ENCODE data around the gene CYB5R4. TPM values are rescaled to one million over a fixed set of nuclear protein-coding genes. Genes with fewer than 3 reads are reported as not detected.

The CYB5R4 gene
- total and polyA plus RNA-seq, 2 donors (not counting 1 experiment from before 2014, with no cell fraction given) = 11.8 to 39.6 TPM

GRCh38 chr6:83962582-83962981 is 103.1 kb downstream of the CYB5R4 start:
- Histone ChIP-seq H3K9me3 (ENCODE audit: control extremely low read depth in 1 of 3, control insufficient read depth in 2 of 3, insufficient read depth in 1 of 3, low read length in 2 of 3) (peaks cover 3 to 25% (median 15%) of the 10 kb centered on the region in 3 donors), H3K79me2 (ENCODE audit: control insufficient read depth, insufficient read depth, low read length) (no peaks in the 10 kb centered on the region), H3K27ac (ENCODE audit: low read length in 2 of 2) (no peak overlapping the region), H3K4me3 (ENCODE audit: control extremely low read depth in 1 of 5, extremely low read depth in 1 of 5, insufficient read depth in 1 of 5, low read depth in 2 of 5, low read length in 4 of 5) (no peak overlapping the region), H3K36me3 (replicated peaks in 1 of 2; ENCODE audit: control extremely low read depth in 1 of 2, control insufficient read depth in 1 of 2, extremely low read depth in 1 of 2, insufficient read depth in 2 of 2, low read length in 1 of 2) (peaks cover 12 to 41% of the 10 kb centered on the region in 2 experiments), H3K4me1 (ENCODE audit: control insufficient read depth in 2 of 2, insufficient read depth in 2 of 2, low read length in 2 of 2) (no peaks in the 10 kb centered on the region), H3K4me2 (replicated peaks; ENCODE audit: low read depth, low read length, poor library complexity, severe bottlenecking) (no peak overlapping the region), H3K9ac (ENCODE audit: low read length) (no peak overlapping the region), H3K27me3 (replicated peaks in 1 of 4; ENCODE audit: control extremely low read depth in 1 of 4, control insufficient read depth in 3 of 4, insufficient read depth in 4 of 4, low read length in 3 of 4) (no peaks in the 10 kb centered on the region), H4K20me1 (ENCODE audit: control insufficient read depth, insufficient read depth, low read length, poor library complexity, severe bottlenecking) (no peaks in the 10 kb centered on the region), H2AFZ (ENCODE audit: insufficient read depth, low read depth, low read length, poor library complexity, severe bottlenecking) (no peak overlapping the region)
- H3K4me1 Mint-ChIP-seq = no peaks in the 10 kb centered on the region
- DNase-seq = no peak
- ATAC-seq (ENCODE audit: low read depth) = no peak
- H3K4me3 Mint-ChIP-seq = no peak overlapping the region
- TF ChIP-seq EZH2 (IDR thresholded peaks at IDR 0.05; ENCODE audit: borderline replicate concordance, insufficient read depth, low read depth, low read length, poor library complexity, severe bottlenecking) = no peak
- TF ChIP-seq CTCF (IDR thresholded peaks at IDR 0.05) = no peak
- ChIA-PET POLR2A (no interaction called here), CTCF (no interaction called here)
- H3K27me3 Mint-ChIP-seq = no peaks in the 10 kb centered on the region
- peaks cover 19% of the 10 kb centered on the region for H3K9me3 Mint-ChIP-seq (ENCODE audit: insufficient read depth)
- intact Hi-C loops (cut with micrococcal nuclease) = no loop called here
- H3K27ac Mint-ChIP-seq = no peak overlapping the region

- TF ChIP-seq CTCF (IDR thresholded peaks at IDR 0.05) = no peak
- no peak for TF ChIP-seq EZH2 (IDR thresholded peaks at IDR 0.05; ENCODE audit: borderline replicate concordance, insufficient read depth, low read depth, low read length, poor library complexity, severe bottlenecking)
- Mint-ChIP-seq H3K4me1 (no peaks in the 10 kb centered on the region), H3K27ac (no peak overlapping the region), H3K27me3 (no peaks in the 10 kb centered on the region), H3K4me3 (no peak overlapping the region), H3K9me3 (ENCODE audit: insufficient read depth) (peaks cover 23% of the 10 kb centered on the region)
- ChIA-PET POLR2A (no interaction called here), CTCF (no interaction called here)
- peaks cover 10 to 16% of the 10 kb centered on the region in 2 experiments for H3K36me3 ChIP-seq (replicated peaks in 1 of 2; ENCODE audit: control extremely low read depth in 1 of 2, control insufficient read depth in 1 of 2, extremely low read depth in 1 of 2, insufficient read depth in 2 of 2, low read length in 1 of 2)
- no peak for ATAC-seq (ENCODE audit: low read depth)
- WGBS (ENCODE audit: insufficient coverage) = no CpG with 5 or more reads among the region's 4 CpGs
- H3K79me2 ChIP-seq (ENCODE audit: control insufficient read depth, insufficient read depth, low read length) = no peaks in the 10 kb centered on the region
- no peak overlapping the region for H3K4me2 ChIP-seq (replicated peaks; ENCODE audit: low read depth, low read length, poor library complexity, severe bottlenecking)
- H3K27me3 ChIP-seq (replicated peaks in 1 of 4; ENCODE audit: control extremely low read depth in 1 of 4, control insufficient read depth in 3 of 4, insufficient read depth in 4 of 4, low read length in 3 of 4) = no peaks in the 10 kb centered on the region
- H3K27ac ChIP-seq (ENCODE audit: low read length in 2 of 2) = no peak overlapping the region
- no peak overlapping the region for H2AFZ ChIP-seq (ENCODE audit: insufficient read depth, low read depth, low read length, poor library complexity, severe bottlenecking)
- no peak overlapping the region for H3K4me3 ChIP-seq (ENCODE audit: control extremely low read depth in 1 of 5, extremely low read depth in 1 of 5, insufficient read depth in 1 of 5, low read depth in 2 of 5, low read length in 4 of 5)
- no peaks in the 10 kb centered on the region for H3K4me1 ChIP-seq (ENCODE audit: control insufficient read depth in 2 of 2, insufficient read depth in 2 of 2, low read length in 2 of 2)
- DNase-seq = no peak
- no peaks in the 10 kb centered on the region for H4K20me1 ChIP-seq (ENCODE audit: control insufficient read depth, insufficient read depth, low read length, poor library complexity, severe bottlenecking)
- H3K9me3 ChIP-seq (ENCODE audit: control extremely low read depth in 1 of 3, control insufficient read depth in 2 of 3, insufficient read depth in 1 of 3, low read length in 2 of 3) = peaks cover 3 to 27% (median 18%) of the 10 kb centered on the region in 3 donors
- intact Hi-C loops (cut with micrococcal nuclease) = no loop called here
- no peak overlapping the region for H3K9ac ChIP-seq (ENCODE audit: low read length)
Observed at GRCh38 chr6:83966539-83966938, 107.0 kb downstream of the CYB5R4 start.
